ENCODE data around the gene FAM107B. TPM values are rescaled to one million over a fixed set of nuclear protein-coding genes. Genes with fewer than 3 reads are reported as not detected.

Gene FAM107B
- total RNA-seq, 1 experiment from 2014 or later = 24.5 TPM

GRCh38 chr10:14698829-14699170 lies 75.9 kb downstream of the FAM107B start:
- no peak overlapping the region for H4K91ac ChIP-seq (ENCODE audit: insufficient read length, low read depth, low read length)
- H3K23me2 ChIP-seq (ENCODE audit: insufficient read length, low read depth, low read length, poor library complexity, severe bottlenecking) = no peaks in the 10 kb centered on the region
- TF ChIP-seq, protein P1, sequence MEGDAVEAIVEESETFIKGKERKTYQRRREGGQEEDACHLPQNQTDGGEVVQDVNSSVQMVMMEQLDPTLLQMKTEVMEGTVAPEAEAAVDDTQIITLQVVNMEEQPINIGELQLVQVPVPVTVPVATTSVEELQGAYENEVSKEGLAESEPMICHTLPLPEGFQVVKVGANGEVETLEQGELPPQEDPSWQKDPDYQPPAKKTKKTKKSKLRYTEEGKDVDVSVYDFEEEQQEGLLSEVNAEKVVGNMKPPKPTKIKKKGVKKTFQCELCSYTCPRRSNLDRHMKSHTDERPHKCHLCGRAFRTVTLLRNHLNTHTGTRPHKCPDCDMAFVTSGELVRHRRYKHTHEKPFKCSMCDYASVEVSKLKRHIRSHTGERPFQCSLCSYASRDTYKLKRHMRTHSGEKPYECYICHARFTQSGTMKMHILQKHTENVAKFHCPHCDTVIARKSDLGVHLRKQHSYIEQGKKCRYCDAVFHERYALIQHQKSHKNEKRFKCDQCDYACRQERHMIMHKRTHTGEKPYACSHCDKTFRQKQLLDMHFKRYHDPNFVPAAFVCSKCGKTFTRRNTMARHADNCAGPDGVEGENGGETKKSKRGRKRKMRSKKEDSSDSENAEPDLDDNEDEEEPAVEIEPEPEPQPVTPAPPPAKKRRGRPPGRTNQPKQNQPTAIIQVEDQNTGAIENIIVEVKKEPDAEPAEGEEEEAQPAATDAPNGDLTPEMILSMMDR (conservative IDR thresholded peaks at IDR 0.05) = no peak
- peaks cover 15 to 26% of the 10 kb centered on the region in 2 experiments for H3K4me1 Mint-ChIP-seq
- no CpG with 5 or more reads among the region's 3 CpGs for WGBS (ENCODE audit: extremely low coverage, insufficient read length, low lambda C conversion rate)
- no peak overlapping the region for H3K27ac ChIP-seq (ENCODE audit: insufficient read length, low read depth, low read length)
- DNase-seq = no peak
- H4K5ac ChIP-seq (ENCODE audit: insufficient read length, low read depth, low read length) = no peak overlapping the region
- H3K36me3 Mint-ChIP-seq (ENCODE audit: insufficient read depth in 1 of 3, low read depth in 3 of 3) = peaks cover 0 to 7% (median 7%) of the 10 kb centered on the region in 3 experiments; a peak in 5 of 7 replicates
- H3K27me3 Mint-ChIP-seq (ENCODE audit: low read depth) = peaks cover 3% of the 10 kb centered on the region; the same call in 1 of the 2 replicates
- no peak overlapping the region for H3K23ac ChIP-seq (ENCODE audit: insufficient read length, low read depth, low read length)
- no peak overlapping the region for H2BK5ac ChIP-seq (ENCODE audit: insufficient read length, low read length)
- H3K9me3 Mint-ChIP-seq = peaks cover 5 to 9% of the 10 kb centered on the region in 2 experiments
- H3K4me1 ChIP-seq (ENCODE audit: insufficient read depth, low read length) = no peaks in the 10 kb centered on the region
- H3K9me3 ChIP-seq (ENCODE audit: control insufficient read depth, low read depth, low read length) = no peaks in the 10 kb centered on the region
- H3K79me2 ChIP-seq (ENCODE audit: insufficient read depth, low read length) = no peaks in the 10 kb centered on the region
- H3K14ac ChIP-seq (ENCODE audit: insufficient read depth, low read length) = no peak overlapping the region
- H3K79me1 ChIP-seq (ENCODE audit: insufficient read depth, low read depth, low read length, poor library complexity, severe bottlenecking) = no peaks in the 10 kb centered on the region
- H3K27me3 ChIP-seq (ENCODE audit: insufficient read depth, low read length) = no peaks in the 10 kb centered on the region
- no peak overlapping the region for H3K4me3 Mint-ChIP-seq
- H2BK120ac ChIP-seq (ENCODE audit: low read depth, low read length, poor library complexity, severe bottlenecking) = no peak overlapping the region
- no peak overlapping the region for H3K9ac ChIP-seq (ENCODE audit: extremely low read depth, insufficient read length, low read length)
- no peak overlapping the region for H2BK20ac ChIP-seq (ENCODE audit: low read depth, low read length, poor library complexity, severe bottlenecking)
- no peak overlapping the region for H4K8ac ChIP-seq (replicated peaks; ENCODE audit: insufficient read length, low read depth, low read length)
- no peak overlapping the region for H2AFZ ChIP-seq (ENCODE audit: low read length)
- H3T11ph ChIP-seq (ENCODE audit: low read length) = no peak overlapping the region
- no peak overlapping the region for H2AK5ac ChIP-seq (ENCODE audit: insufficient read length, low read length)
- no peaks in the 10 kb centered on the region for H4K20me1 ChIP-seq (ENCODE audit: control insufficient read depth, insufficient read depth, insufficient read length)
- no peak overlapping the region for H3K56ac ChIP-seq (ENCODE audit: insufficient read length, low read depth, low read length)
- H3K27ac Mint-ChIP-seq = no peak overlapping the region
- no peak overlapping the region for H3K4me2 ChIP-seq (ENCODE audit: insufficient read depth, insufficient read length, low read length)
- no peak overlapping the region for H2BK15ac ChIP-seq (ENCODE audit: low read depth, low read length)
- H2BK12ac ChIP-seq (ENCODE audit: insufficient read length, low read depth, low read length) = no peak overlapping the region
- H3K4ac ChIP-seq (ENCODE audit: low read depth, low read length) = no peak overlapping the region
- no peak overlapping the region for H3K18ac ChIP-seq (ENCODE audit: insufficient read length, low read depth, low read length)

Data from H9 (cell line).